ENCODE data around the gene TEX47. TPM values are rescaled to one million over a fixed set of nuclear protein-coding genes. Genes with fewer than 3 reads are reported as not detected.

Gene TEX47
- total RNA-seq, 2 experiments from 2014 or later, result not detected

DNA sequence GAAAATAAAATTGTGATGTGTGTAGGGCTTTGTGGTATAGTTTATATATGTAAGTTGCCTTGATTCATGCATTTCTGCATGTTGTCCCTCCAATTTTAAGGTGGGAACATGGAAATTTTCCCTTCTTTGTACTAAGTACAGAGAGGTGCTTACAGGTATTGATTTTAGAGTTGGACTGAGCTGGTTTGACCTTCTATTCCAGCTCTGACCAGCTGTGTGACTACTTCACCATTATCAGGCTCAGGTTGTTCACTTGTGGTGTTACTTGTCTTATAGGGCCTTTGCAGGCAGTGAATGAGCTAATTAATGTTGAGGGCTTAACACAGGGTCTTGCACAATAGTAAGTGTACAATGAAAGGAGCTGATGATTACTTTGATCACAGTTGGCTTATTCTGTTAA, 19.7 kb downstream of the TEX47 start:
- POLR2A ChIA-PET, result no interaction called here
- DNase-seq, result no peak
- H3K36me3 Mint-ChIP-seq, result no peaks in the 10 kb centered on the region
- H3K4me3 Mint-ChIP-seq, result no peak overlapping the region
- CTCF ChIA-PET, result no interaction called here
- H3K9me3 Mint-ChIP-seq, result no peaks in the 10 kb centered on the region
- intact Hi-C loops (cut with micrococcal nuclease), result no loop called here
- H3K27me3 Mint-ChIP-seq, result no peaks in the 10 kb centered on the region
- no peaks in the 10 kb centered on the region for H3K4me1 Mint-ChIP-seq (ENCODE audit: low read depth)
- no peak overlapping the region for H3K27ac Mint-ChIP-seq

DNA sequence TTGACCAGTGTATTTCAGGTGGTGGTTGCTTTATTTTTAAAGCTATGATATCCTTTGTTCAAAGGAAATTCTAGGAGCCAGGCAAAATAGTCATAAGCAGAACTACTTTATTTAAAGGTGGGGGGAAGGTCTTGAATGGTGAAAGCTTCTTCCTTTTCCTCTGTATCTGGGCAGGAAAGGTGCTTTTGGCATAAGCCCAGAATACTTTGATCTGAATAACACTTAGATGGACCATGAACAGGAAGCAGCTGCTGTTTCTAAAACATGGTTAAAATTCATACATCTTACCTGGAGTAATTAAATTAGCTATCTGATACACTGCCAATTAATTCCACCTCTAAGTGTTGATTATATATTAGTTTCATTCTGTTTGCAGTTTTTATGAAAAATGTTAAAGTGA, 22.8 kb downstream of the TEX47 start:
- no peak for DNase-seq
- Mint-ChIP-seq H3K27me3 (peaks cover 3% of the 10 kb centered on the region), H3K4me1 (ENCODE audit: low read depth) (no peaks in the 10 kb centered on the region), H3K36me3 (no peaks in the 10 kb centered on the region), H3K27ac (no peak overlapping the region), H3K4me3 (no peak overlapping the region), H3K9me3 (no peaks in the 10 kb centered on the region)
- ChIA-PET CTCF (no interaction called here), POLR2A (no interaction called here)
- intact Hi-C loops (cut with micrococcal nuclease), result no loop called here

DNA sequence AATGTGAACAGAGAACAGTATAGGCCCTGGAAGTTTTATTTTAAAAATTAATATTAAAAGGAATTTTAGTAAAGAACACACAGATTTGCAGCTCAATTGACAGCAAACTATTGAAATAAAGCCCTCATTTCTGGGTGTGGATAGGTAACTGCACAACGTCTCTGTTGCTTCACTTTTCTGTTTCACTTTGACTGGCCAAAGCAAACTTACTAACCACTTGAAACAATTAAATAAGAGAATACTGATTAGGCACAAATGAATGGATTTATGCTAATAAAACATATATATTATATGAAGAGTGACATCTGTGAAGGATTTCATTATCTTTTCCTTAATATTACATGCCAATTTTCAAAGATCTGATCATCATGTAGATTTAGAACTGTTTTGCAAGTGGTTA, 24.1 kb downstream of the TEX47 start:
- Mint-ChIP-seq H3K9me3 (no peaks in the 10 kb centered on the region), H3K4me1 (ENCODE audit: low read depth) (no peaks in the 10 kb centered on the region), H3K27ac (no peak overlapping the region), H3K36me3 (no peaks in the 10 kb centered on the region), H3K4me3 (no peak overlapping the region), H3K27me3 (peaks cover 3% of the 10 kb centered on the region)
- ChIA-PET CTCF (no interaction called here), POLR2A (no interaction called here)
- no peak for DNase-seq
- intact Hi-C loops (cut with micrococcal nuclease), result no loop called here

DNA sequence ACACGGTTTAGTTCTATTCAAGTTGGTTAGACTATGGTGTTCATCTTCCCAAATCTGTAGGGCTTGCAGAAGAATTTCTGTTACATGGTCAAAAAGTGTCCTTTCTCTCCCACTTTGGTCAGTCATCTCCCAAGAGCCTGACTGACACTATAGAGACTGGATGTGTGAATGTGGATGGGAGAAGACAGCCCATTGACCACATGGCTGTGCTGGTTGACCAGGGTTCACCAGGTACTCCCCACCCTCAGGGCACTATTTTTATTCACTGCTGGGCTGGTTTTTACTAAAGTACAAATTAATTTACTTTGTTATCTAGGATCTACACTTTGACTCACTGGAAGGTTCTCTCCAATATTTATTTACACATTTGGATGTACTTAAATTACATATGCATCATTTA, 33.8 kb downstream of the TEX47 start:
- peaks cover 25% of the 10 kb centered on the region for H3K27me3 Mint-ChIP-seq
- CTCF ChIA-PET, result no interaction called here
- no peak for DNase-seq

DNA sequence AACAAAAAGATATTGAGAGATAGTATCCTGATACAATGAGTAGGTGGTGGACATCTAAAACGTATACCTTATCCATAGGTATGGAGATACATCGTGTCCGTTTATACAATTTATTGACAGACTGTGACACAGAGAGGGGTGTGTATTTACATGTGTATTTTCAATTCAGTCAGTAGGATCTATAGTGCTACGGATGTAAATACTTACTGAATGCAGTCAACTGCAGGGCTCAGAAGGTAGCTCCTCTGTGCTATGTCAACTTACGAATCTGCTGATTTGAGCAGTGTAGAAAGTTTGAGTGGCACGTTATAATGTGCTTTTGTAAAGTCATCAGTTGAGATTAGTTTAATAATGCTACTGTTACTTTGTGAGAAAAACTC, 35.4 kb downstream of the TEX47 start:
- Mint-ChIP-seq H3K9me3 (no peaks in the 10 kb centered on the region), H3K36me3 (no peaks in the 10 kb centered on the region), H3K27me3 (peaks cover 28% of the 10 kb centered on the region), H3K4me3 (no peak overlapping the region), H3K4me1 (ENCODE audit: low read depth) (peaks cover 9% of the 10 kb centered on the region), H3K27ac (no peak overlapping the region)
- intact Hi-C loops (cut with micrococcal nuclease), result loop anchor here (10.0 kb wide), 1 partner anchor 215 kb away; no protein-coding TSS in a partner anchor
- ChIA-PET CTCF (no interaction called here), POLR2A (no interaction called here)
- DNase-seq, result no peak

More for the DNA sequence above, 33.8 kb downstream of the TEX47 start:
- peaks cover 9% of the 10 kb centered on the region for H3K4me1 Mint-ChIP-seq (ENCODE audit: low read depth)
- intact Hi-C loops (cut with micrococcal nuclease), result loop anchor here (10.0 kb wide), 1 partner anchor 217 kb away; no protein-coding TSS in a partner anchor
- POLR2A ChIA-PET, result no interaction called here
- H3K36me3 Mint-ChIP-seq, result no peaks in the 10 kb centered on the region
- H3K4me3 Mint-ChIP-seq, result no peak overlapping the region
- no peaks in the 10 kb centered on the region for H3K9me3 Mint-ChIP-seq
- no peak overlapping the region for H3K27ac Mint-ChIP-seq

DNA sequence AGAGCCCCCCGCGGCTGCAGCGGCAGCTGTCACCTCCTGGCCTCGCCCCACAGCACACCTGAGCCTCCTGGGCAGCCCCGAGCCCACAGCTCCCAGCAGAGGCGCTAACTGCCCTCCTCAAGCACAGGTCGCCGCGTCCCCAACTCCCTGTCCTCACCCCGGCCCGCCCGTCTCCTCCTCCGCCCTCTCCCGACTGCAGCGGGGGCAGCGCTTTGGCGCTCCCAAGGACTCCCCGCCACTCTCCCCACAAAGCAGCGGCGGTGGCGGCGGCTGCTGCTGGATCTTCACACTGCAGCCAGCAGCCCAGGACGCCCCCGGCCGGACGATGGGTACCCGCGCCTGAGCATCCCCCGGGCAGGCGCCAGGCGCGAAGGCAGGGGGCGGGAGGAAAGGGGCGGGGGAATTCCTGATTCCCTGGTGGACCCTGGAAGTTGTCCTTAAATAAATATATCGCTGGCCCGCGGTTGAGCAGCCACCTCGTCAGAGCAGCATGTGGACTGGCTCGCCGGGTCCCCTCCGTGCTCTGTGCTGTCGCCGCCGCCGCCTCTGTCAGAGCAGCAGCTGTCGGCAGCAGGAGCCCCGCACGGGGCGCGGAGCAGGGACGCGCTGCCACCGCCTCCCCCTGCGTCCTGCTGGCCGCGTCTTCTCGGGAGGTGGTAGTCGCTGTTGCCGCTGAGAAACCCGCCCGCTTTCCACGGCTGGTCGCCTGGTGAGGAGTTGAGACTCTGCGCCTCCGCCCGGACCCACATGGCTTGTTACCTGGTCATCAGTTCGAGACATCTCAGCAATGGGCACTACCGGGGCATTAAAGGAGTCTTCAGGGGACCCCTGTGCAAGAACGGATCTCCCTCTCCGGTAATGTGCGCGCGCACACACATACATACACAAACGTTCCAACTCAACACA, 36.1 kb downstream of the TEX47 start, which contains the start of gene ZNF804B:
Gene ZNF804B (plus strand): TSS at position 471 of the 906 bp plus-strand sequence. CDS start 277 bp downstream, at position 748.
- H3K27ac Mint-ChIP-seq, result no peak within 1 kb of the TSS
- H3K36me3 Mint-ChIP-seq, result no peaks in the 10 kb centered on the region
- no peak within 1 kb of the TSS for H3K4me3 Mint-ChIP-seq
- no peaks in the 10 kb centered on the region for H3K9me3 Mint-ChIP-seq
- H3K4me1 Mint-ChIP-seq (ENCODE audit: low read depth), result peaks cover 9% of the 10 kb centered on the region
- peaks cover 31% of the 10 kb centered on the region for H3K27me3 Mint-ChIP-seq
- intact Hi-C loops (cut with micrococcal nuclease), result loop anchor here (10.0 kb wide), 1 partner anchor 215 kb away; no protein-coding TSS in a partner anchor
- ChIA-PET CTCF (no interaction called here), POLR2A (no interaction called here)
- peak; percentile 13 for DNase-seq

DNA sequence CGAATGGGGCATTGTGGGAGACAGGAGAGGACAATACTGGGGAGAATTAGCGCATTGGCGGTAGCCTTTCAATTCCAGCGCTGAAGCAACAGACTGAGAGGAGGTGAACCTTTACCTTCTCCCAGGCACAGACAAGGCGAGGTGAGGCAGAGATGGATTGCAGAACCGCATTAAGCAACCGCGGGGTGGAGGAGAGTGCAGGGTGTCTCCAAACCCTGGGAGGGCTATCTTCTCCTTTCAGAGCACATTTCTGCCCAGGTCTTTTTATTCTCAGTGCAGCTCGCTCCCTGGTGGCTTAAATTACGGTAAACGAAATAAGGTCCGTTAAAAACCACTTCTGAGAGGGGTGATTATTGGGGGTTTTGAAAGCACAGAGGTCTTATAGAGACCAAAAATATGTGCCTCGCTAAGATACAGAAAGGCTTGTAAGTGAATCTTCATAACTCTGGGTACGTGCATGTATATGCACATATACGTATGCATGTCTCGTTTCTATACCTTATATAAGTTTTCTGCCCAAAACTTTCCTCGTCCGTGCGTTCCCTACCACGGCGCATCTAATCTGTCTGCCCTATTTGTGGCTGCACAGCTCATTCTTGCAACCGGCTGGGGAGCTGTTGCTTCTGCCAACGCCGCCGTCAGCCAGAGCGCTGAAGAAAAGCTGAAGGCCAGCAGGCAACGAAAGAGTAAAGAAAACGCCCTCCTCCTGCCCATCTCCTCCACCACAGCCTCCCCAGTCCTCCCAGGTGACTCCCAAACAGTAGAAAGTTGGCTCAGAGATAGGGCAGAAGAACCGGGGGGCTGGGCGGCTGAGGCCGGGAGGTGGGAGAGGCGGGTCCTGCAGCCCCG, 36.9 kb downstream of the TEX47 start:
- no peaks in the 10 kb centered on the region for H3K9me3 Mint-ChIP-seq
- peaks cover 35% of the 10 kb centered on the region for H3K27me3 Mint-ChIP-seq
- CTCF ChIA-PET, result no interaction called here
- peak; percentile 19 for DNase-seq
- POLR2A ChIA-PET, result no interaction called here
- H3K4me3 Mint-ChIP-seq, result no peak overlapping the region
- H3K4me1 Mint-ChIP-seq (ENCODE audit: low read depth), result peaks cover 9% of the 10 kb centered on the region
- intact Hi-C loops (cut with micrococcal nuclease), result no loop called here
- H3K36me3 Mint-ChIP-seq, result no peaks in the 10 kb centered on the region
- H3K27ac Mint-ChIP-seq, result no peak overlapping the region

DNA sequence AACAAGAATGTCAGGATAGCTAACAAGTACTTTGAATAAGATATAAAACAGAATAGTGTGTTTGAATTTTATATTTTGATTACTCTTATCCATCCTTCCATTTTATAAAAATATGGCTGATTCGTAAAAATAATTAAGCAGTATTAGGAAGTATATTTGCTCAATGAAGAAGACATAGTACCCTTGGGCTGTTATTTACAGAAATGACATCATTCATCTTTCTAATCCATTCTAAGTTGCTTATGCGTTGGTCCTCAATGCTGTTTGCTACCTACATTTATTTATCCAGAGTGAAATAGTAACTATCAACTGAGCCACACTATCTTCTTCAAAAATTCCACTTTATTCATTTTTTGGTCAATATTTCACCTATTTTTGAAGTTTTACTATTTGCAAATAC, 38.2 kb downstream of the TEX47 start:
- peaks cover 9% of the 10 kb centered on the region for H3K4me1 Mint-ChIP-seq (ENCODE audit: low read depth)
- ChIA-PET POLR2A (no interaction called here), CTCF (no interaction called here)
- no peak overlapping the region for H3K27ac Mint-ChIP-seq
- intact Hi-C loops (cut with micrococcal nuclease), result no loop called here
- H3K4me3 Mint-ChIP-seq, result no peak overlapping the region
- H3K9me3 Mint-ChIP-seq, result no peaks in the 10 kb centered on the region
- no peaks in the 10 kb centered on the region for H3K36me3 Mint-ChIP-seq
- H3K27me3 Mint-ChIP-seq, result peaks cover 35% of the 10 kb centered on the region
- no peak for DNase-seq

DNA sequence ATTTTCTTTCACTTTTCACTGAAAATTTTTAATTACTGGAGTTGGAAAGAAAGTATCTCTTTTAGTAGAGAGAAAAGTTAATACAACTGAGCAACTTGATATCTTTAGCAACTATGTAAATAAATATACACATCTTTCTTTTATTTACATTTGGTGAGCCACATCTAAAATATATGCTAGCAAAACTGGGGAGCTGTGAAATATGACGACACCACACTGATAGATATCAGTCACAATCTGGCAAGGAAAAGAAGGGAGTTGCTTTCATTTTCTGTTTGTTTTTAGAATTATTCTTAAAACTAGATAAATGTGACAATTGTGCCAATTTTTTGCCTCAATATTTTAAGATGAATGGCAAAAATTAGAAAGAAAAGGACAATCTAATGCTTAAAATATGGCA, 38.7 kb downstream of the TEX47 start:
- H3K27me3 Mint-ChIP-seq, result peaks cover 34% of the 10 kb centered on the region
- H3K27ac Mint-ChIP-seq, result no peak overlapping the region
- ChIA-PET CTCF (no interaction called here), POLR2A (no interaction called here)
- intact Hi-C loops (cut with micrococcal nuclease), result no loop called here
- H3K9me3 Mint-ChIP-seq, result no peaks in the 10 kb centered on the region
- H3K4me3 Mint-ChIP-seq, result no peak overlapping the region
- no peaks in the 10 kb centered on the region for H3K36me3 Mint-ChIP-seq
- no peak for DNase-seq
- H3K4me1 Mint-ChIP-seq (ENCODE audit: low read depth), result peaks cover 9% of the 10 kb centered on the region

DNA sequence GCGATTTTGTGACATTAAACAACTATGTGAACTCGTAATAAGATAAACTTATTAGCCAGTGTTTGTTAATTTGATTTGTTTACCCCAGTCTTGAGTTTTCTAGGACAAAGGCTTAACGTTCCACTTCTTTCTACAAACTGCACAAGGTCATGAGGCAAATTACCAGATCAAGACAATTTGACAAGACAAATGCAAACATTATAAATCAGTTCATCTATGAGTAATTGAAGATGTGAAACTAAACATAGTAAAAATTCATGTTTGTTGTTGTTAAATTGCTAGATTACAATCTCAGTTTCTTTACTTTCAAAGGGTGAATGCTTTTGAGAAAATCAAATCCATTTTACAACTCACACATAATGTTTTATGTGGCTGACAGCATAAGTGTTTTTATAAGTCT, 49.4 kb downstream of the TEX47 start:
- H3K4me3 Mint-ChIP-seq, result no peak overlapping the region
- H3K27ac Mint-ChIP-seq, result no peak overlapping the region
- POLR2A ChIA-PET, result no interaction called here
- CTCF ChIA-PET, result no interaction called here
- DNase-seq, result no peak
- H3K27me3 Mint-ChIP-seq, result no peaks in the 10 kb centered on the region
- intact Hi-C loops (cut with micrococcal nuclease), result no loop called here
- H3K9me3 Mint-ChIP-seq, result no peaks in the 10 kb centered on the region
- no peaks in the 10 kb centered on the region for H3K4me1 Mint-ChIP-seq (ENCODE audit: low read depth)
- no peaks in the 10 kb centered on the region for H3K36me3 Mint-ChIP-seq
